ENCODE data around the gene IPP.
"Not testable (repeated sequence)": the region's sequence is repeated elsewhere in the genome, so short reads cannot be mapped to it uniquely, and the experiment has no call there.

Gene IPP

DNA sequence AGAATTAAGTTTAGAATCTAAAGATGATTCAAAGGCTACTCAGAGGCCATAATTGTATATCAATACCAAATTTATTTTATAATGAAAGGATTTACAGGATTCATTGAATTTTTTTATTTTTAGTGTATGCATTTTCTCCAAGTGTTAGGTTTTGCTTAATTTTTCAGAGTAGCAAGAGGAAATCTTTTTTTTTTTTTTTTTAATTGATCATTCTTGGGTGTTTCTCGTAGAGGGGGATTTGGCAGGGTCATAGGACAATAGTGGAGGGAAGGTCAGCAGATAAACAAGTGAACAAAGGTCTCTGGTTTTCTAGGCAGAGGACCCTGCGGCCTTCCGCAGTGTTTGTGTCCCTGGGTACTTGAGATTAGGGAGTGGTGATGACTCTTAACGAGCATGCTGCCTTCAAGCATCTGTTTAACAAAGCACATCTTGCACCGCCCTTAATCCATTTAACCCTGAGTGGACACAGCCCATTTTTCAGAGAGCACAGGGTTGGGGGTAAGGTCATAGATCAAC lies 10.8 kb downstream of the IPP start:
- DNase-seq, result not testable (repeated sequence)

DNA sequence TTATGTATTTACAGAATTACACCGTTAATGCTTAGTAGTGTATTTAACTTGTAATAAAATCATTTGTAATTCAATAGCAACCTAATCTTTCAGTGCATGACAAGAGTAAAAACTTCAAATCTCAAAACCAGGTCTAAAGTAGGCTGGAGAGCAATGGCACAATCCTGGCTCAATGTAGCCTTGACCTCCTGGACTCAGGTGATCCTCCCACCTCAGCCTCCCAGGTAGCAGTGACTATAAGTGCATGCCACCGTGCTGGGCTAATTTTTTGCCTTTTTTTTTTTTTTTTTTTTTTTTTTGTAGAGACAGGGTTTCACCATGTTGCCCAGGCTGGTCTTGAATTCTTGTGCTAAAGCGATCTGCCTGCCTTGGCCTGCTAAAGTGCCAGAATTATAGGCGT lies 11.3 kb downstream of the IPP start:
- no peak for DNase-seq

DNA sequence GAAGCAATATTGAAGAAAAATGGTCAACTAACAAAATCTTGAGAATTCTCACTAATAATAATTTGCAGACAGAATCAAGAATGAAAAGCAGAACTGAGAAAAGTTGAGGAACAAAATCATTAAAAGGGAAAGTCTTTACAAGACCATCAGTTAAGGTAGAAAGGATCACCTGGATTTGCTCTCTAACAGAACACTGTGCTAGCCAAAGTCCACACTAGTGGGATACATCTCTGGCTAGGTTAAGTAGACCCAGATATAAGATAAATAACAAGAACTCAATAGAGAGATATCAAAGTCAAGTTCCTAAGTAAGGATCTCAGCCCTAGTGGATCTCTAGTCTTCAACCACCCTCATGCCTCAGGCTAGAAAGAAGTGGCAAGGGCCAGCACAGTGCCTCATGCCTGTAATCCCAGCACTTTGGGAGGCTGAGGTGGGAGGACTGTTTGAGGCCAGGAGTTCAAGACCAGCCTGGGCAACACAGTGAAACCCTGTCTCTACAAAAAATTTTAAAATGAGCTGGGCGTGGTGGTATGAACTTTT lies 19.6 kb downstream of the IPP start:
- no peak for DNase-seq

DNA sequence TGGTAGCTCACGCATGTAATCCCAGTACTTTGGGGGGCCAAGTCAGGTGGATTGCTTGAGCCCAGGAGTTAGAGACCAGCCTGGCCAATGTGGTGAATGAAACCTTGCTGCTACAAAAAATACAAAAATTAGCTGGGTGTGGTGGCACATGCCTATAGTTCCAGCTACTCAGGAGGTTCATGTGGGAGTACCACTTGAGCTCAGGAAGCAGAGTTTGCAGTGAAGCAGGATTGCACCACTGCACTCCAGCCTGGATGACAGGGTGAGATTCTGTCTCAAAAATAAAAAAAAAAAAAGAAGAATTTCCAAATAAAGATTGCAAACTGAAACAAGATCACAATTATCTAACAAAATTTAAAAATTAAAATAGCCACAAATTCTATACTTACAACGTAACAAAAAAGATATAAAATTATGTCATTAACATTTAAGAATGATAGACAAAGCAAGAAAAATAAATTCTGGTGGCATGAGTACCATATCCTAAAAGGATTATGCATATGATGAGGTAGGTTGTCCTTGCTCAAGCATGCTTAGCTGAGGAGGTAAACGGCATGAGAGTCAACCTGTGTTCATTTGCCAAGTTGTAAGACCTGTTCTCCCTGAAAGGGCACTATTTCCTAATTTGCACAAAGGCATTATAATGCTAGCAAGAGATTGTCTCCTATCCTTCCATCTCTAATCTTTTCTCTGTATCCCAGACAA lies 20.2 kb downstream of the IPP start:
- no peak for DNase-seq

- DNase-seq, result not testable (repeated sequence)
Measured at GRCh38 chr1:45726007-45726406, 24.4 kb downstream of the IPP start.

DNA sequence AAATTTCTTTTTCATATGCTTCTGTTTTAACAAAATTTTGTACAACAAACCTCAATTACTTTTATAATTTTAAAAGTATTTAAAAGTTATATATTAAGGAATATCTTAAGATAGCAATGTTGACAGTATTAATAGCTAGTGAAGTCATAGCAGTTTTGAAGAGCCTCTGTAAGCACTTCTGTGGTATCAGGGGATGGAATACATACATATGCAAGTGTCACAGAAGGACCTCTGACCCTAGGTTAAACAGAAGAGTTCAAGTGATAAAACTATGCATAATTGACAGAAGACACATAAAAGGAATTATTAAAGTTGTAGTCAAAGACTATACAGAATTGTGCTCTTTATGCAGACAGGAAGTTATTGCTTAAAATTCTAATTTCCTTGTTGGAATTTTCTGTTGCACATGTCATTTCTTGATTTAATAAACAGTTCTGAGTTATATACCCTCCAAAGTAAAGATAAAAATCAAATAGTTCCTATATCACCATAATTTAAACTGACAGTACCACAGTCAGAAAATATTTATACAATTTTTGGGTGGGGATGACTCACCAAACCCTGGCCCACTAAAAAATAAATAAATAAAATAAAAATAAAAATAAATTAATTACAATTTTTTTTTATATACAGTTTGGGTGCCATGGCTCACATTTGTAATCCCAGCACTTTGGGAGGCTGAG lies 27.1 kb downstream of the IPP start:
- no peak for DNase-seq

- DNase-seq, result no peak
Measured at GRCh38 chr1:45722809-45723208, 27.6 kb downstream of the IPP start.

DNA sequence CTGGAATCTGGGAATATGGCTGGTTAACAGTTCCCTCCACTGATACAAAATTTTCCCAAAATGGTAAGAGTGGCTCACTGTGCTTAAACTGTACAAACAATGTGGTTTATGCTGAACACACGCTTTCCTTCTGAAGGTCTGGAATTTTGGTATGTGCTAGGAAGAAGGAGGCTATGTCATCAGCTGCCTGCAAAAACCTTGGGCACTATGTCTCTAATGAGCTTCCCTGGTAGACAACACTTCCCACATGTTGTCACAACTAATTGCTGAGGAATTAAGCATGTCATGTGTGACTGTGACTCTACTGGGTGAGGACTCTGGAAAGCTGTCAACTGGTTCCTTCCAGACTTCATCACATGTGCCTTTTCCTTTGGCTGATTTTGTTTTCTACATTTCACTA lies 29.2 kb downstream of the IPP start:
- DNase-seq, result no peak

- peak in 1 of 14 donors; percentile 77 for DNase-seq
Measured at GRCh38 chr1:45718289-45718688, 32.2 kb downstream of the IPP start.

GRCh38 chr1:45717386-45717785 lies 33.1 kb downstream of the IPP start:
- DNase-seq, result not testable (repeated sequence)

DNA sequence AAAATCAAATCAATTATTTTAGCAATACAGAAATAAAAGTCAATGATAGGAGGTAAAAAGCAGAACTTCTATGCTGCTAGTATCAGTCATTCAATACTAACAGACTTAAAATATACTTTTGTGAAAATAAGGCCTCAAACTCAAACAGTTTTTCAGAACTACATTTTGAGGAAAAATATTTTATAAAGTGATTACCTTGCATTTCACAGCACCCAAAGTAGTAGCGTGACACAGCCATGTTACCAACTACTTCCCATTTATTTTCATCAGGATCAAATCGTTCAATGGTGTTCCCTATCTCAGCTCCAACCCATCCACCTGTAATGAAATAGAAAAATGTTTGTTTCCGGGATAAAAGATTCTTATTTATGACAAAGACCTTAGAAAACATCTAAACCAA lies 33.8 kb downstream of the IPP start:
- DNase-seq, result no peak

DNA sequence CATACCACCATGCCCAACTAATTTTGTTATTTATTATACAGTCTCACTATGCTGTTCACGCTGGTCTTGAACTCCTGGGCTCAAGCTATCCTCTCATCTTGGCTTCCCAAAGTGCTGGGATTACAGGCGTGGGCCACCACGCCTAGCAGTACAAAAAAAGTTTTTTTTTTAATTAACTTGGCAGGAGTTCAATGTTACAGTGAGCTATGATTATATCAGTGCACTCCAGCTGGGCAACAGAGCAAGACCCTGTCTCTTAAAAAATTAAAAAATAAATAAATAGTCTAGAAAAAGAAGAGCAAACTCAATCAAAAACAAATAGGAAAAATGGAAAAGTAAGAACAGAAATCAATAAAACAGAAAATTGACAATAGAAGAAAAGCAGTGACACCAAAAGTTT lies 36.7 kb downstream of the IPP start:
- DNase-seq, result no peak

GRCh38 chr1:45704637-45705036 lies 45.8 kb downstream of the IPP start:
- no peak for DNase-seq

- DNase-seq, result no peak
Measured at GRCh38 chr1:45694823-45695222, 55.6 kb downstream of the IPP start.

GRCh38 chr1:45693811-45694210 lies 56.6 kb downstream of the IPP start:
- not testable (repeated sequence) for DNase-seq

DNA sequence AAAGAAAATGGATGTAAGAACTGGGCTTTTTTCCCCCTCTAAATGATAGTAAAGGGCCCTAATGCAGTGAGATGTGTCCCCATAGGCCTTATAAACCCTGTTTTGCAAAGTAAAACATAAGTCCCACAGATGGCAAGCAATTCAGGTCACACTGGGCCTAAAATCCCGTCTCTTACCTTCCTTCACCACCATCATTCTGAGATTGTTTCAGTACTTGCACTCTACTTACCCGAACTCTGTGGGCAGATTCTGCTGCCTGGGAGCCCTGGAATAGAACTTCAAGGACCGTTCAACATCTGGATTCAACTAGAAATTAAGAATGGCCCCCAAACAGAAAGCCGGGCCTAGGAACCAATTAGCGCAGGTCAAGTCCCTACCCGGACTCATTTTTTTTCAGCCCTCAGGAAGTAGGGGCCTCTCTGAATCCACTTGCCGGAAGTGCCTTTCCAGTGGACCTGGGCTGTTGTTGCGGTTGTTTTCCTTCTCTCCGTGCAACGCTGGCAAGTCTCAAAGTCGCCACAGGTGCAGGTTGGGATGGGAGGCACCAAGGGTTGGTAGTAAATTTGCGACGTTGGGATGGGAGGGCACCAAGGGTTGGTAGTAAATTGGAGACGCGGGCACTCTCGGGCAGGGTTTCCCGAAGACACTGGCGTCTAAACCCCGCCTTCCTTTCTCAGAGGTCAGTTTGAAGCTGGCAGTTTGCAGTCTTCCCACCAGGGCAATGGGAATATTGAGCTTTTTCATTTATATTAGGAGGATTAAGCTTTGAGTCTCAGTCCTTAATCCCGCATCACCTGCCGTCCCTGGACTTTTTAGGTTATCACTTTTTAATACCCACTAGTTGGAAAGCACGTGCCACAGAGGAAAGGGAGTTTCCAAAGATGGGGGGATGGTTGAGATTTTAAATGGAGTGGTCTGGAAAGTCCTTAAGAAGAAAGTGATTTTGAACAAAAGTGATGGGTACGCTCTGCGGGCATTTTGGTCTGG lies 62.4 kb downstream of the IPP start, which contains the start of gene TMEM69:
Gene TMEM69 (plus strand): TSS at position 428 of the 987 bp plus-strand sequence. CDS start 2,888 bp downstream, outside the sequence.
- DNase-seq, result peak; percentile 14 to 86 (median 76)

DNA sequence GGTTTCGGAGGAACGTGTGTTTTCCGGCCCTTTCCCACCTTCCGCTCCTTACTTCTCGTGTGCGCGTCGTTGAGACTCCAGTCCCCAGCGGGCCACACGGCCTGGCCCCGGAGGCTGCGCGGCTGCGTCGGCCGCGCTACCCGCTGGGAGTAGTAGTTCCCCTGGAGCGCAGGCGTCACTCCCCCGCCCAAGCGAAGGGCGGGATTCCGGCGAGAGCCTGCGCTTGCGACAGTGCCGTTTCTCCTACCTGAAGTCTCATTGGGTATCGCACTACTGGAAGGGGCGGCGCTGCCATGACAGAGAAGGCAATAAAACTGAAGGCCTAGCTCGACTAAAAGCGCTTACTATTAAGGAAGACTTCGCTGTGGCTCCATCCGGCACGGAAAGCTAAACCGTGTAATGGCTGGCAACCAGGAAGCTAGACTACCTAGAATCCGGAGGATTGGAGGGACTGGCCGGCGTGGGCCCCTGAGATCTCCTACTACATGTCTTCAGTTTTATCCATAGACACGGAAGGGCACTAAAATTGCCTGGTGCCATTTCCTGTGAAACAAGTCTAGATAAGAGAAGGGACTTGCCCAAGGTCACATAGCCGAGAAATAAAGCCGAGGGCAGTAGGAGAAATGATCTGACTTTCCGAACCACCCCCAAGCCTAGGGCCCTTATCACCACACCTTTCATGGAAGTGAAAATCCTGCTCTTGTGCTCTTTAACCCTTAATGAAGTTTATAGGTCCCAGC lies 63.3 kb downstream of the IPP start:
- DNase-seq, result peak; percentile 70 to 99 (median 96)

DNA sequence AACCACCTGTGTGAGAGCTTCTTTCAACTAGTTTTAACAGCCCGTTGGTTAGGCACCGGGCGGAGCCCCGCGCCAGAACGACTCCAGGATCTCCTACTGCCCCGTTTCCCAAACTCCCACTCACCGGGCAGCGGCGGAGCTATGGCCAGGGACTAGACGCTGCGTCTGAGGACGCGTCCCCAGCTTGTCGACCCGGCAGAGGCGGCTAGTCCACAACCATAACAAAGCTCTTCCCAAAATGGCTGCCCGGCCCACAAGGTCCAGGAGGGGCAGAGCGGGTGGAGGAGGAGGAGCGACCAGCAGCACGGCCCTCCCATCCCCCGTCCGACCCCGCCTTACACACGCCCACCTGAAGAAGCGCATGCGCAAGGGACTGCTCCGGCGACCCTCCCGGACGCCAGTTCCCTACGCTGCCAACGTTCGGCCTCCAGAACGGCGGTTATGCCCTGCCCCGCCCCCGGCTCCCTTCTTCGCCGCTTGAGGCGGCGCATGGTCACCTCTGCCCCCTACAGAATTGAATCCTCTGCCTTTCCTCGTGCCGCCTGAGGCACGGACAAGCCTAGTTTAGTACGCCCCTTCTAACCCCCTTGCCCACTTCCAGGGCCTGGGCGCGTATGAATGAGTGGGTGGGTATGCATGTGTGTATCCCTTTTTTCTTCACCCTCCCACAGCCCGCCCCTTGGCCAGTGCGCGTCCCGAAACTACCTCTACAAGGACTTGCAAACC lies 64.0 kb downstream of the IPP start, which contains the start of gene GPBP1L1:
Gene GPBP1L1 (minus strand): TSS at position 246 of the 726 bp plus-strand sequence. CDS start 27,446 bp downstream, outside the sequence.
- DNase-seq, result peak; percentile 82 to 98 (median 96)

GRCh38 chr1:45686015-45686287 lies 64.5 kb downstream of the IPP start:
- DNase-seq, result peak in 5 of 14 donors; percentile 65 to 79 (median 75)

- DNase-seq, result no peak
Measured at GRCh38 chr1:45685308-45686014, 65.0 kb downstream of the IPP start.

Data from C1 segment of cervical spinal cord (tissue), 14 donors.